ENCODE results near the gene ABCB10.
"Not testable (repeated sequence)": the region's sequence is repeated elsewhere in the genome, so short reads cannot be mapped to it uniquely, and the experiment has no call there.

Gene ABCB10

DNA sequence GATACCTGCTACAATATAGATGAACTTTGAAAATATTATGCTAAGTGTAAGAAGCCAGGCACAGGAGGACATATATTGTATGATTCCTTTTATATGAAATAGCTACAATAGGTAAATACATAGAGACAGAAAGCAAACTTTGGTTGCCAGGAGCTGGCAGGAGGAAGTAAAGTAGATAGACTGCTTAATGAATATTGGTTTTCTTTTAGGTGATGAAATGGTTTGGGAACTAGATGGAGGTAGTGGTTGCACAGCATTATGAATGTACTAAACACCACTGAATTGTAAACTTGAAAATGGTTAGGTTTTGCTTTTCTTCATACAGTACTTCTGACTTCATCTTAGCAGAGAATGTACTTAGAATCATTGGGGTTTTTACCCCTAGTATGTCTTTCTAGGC lies 21.5 kb downstream of the ABCB10 start:
- no peak for DNase-seq (ENCODE audit: low spot score)

DNA sequence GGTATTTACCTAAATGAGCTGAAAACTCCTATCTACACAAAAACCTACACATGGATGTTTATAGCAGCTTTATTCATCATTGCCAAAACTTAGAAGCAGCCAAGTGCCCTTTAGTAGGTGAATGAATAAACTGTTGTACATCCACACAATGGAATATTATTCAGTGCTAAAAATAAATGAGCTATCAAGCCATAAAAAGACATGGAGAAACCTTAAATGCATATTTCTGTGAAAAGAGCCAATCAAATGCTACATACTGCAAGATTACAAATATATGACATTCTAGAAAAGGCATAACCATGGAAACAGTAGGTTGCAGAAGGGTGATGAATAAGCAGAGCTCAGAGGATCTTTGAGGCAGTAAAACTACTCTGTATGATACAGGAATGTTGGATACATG lies 23.3 kb downstream of the ABCB10 start:
- no peak for DNase-seq (ENCODE audit: low spot score)

DNA sequence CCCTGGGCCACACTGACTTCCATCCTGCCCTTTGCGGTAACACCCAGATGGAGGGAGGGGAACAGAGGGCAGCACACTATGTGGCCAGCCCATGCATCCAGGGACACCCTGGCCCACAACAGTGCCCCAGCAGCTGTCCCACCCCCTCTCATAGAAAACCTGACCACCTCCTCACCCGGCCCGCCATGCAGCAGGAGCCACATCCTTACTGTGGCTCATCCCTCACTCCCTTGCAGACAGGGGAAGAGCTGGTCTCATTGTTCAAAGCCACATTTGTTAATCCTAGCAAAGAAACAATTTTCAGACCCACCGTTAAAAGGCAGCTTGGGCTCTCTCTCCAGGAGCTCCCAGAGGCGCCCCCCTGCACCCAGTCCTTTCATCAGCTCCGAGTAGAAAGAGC lies 27.2 kb downstream of the ABCB10 start:
- DNase-seq (ENCODE audit: low spot score): no peak

DNA sequence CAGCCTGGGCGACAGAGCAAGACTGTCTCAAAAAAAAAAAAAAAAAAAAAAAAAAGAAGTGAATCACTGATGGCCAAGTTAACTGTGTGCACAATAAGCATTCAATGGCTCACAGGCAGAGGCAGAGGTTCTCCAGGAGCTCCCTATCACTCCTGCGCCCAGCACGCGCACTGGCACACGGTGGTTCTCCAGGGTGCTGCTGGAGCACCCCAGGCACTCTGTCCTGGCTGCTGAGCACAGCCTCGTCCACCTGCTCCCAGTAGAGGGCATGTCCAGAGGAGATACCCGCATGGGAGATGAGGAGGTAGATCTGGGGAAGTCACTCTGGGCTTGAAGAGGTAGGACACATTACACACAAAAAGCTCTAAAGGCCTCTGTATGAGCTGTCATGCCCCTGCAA lies 28.9 kb downstream of the ABCB10 start:
- DNase-seq (ENCODE audit: low spot score): no peak

DNA sequence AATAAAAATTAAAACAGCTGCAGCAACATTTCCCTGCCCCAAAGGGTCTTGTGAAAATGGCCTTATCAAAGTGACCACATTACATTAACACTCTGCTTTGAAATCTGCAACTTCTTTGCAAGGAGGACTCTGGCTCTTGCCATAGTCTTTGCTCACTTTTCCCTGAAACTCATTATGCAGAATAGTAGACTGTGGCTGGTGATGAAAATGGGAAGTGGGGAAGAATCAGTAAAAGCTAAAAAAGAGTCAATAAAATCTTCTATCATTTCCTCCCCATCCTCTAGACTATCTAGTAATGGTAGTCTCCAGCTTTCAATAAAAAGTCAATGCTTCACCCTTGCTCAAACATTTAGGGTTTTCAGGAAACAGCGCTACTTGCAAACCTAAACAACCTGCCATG lies 31.8 kb downstream of the ABCB10 start:
- DNase-seq (ENCODE audit: low spot score): no peak

DNA sequence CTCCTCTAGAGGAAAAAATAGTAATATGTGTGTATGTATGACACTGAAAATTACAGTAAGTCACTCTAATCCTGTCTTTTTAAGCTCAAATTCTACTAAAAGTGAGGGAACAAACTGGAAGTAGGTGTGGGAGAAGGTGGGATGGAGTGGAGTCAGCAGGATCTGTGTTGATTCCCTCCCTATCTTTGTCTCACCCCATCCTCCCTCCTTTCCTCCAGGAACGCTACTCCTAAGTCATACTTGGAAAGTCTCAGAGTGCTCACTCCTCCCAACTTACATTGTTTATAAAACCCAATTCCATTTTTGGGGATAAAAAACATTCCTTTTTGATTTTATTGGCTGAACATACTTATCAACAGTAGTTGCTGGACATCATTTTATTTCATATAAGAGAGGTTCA lies 35.5 kb downstream of the ABCB10 start:
- DNase-seq (ENCODE audit: low spot score): no peak

DNA sequence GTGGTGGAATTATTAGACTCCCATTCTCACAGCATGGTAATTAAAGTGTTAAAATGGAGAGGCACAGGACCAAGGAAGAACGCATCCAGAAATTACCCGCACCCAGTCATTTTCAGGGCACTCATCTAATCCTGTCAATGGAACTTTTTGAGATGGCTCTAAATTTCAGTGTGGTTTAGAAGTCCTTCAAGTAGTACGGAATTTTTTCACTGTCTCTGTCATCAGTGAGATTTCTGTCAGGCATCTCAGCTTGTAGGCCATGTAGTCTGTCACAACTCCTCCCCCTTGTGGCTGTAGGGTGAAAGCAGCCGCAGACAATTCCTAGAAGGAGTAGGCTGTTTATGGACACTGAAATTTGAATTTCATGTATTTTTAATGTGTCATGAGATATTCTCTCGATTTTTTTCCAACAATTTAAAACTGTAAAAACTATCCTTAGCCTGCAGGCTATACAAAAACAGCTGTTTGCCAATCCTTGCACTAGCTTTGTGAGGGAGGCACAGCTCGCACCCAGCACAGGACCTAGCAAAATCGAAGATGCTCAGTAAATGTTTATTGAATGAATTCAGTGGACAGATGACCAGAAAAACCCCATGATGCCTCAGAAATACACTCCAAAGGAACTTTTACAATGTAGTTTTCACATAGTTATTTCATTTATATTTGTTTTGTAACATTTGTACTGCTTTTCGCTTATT lies 43.8 kb downstream of the ABCB10 start:
- DNase-seq (ENCODE audit: low spot score): peak; percentile 82

DNA sequence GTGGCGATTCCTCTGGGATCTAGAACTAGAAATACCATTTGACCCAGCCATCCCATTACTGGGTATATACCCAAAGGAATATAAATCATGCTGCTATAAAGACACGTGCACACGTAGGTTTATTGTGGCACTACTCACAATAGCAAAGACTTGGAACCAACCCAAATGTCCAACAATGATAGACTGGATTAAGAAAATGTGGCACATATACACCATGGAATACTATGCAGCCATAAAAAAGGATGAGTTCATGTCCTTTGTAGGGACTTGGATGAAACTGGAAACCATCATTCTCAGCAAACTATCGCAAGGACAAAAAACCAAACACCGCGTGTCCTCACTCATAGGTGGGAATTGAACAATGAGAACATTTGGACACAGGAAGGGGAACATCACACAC lies 46.9 kb downstream of the ABCB10 start:
- DNase-seq (ENCODE audit: low spot score): not testable (repeated sequence)

DNA sequence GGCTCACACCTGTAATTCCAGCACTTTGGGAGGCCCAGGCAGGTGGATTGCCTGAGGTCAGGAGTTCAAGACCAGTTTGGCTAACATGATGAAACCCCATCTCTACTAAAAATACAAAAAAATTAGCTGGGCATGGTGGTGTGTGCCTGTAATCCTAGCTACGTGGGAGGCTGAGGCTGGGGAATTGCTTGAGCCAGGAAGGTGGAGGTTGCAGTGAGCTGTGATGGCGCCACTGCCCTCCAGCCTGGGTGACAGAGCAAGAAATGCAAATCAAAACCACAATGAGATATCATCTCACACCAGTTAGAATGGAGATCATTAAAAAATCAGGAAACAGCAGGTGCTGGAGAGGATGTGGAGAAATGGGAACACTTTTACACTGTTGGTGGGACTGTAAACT lies 47.3 kb downstream of the ABCB10 start:
- not testable (repeated sequence) for DNase-seq (ENCODE audit: low spot score)

DNA sequence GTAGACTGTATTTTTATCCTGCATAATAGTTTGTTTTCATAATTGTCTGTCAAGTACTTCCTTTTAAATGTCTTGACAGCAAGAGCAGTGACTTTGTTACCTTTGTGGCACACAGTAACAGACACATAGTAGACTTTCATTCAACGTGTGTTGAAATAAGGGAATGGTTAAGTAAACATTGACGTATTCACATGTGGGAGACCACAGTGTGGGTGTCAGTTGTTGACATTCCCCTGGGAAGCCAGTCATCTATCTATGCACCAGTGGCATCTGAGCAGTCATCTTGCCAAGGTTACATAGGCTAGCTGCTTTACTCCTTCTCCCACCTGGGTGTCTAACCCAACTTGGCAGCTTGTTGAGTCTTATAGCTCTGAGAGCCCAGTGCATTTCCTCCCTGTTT lies 48.9 kb downstream of the ABCB10 start:
- no peak for DNase-seq (ENCODE audit: low spot score)

DNA sequence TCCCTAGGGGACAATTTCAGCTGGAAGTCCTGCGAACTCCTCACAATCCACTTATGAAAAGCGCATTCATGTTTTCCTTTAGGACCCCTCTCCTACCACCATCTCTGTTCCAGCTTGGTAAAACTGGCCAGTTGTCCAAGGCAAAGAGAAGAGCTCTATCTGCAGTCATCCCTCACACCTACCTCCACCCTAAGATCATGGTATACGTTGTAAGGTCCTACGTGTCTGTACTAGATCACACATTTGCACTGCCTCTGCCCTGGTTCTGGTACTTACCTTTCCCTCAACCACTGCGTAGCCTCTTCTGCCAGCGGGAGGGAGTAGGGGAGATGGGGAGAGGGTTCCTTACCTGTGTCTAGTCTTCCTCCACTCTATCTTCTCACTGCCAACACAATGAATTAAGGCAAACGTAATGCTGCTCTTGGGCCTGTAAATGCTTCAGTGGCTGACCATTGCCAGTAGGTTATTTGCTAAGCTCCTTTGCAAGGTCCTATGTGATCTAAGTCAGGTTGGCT lies 49.6 kb downstream of the ABCB10 start:
- DNase-seq (ENCODE audit: low spot score): no peak

DNA sequence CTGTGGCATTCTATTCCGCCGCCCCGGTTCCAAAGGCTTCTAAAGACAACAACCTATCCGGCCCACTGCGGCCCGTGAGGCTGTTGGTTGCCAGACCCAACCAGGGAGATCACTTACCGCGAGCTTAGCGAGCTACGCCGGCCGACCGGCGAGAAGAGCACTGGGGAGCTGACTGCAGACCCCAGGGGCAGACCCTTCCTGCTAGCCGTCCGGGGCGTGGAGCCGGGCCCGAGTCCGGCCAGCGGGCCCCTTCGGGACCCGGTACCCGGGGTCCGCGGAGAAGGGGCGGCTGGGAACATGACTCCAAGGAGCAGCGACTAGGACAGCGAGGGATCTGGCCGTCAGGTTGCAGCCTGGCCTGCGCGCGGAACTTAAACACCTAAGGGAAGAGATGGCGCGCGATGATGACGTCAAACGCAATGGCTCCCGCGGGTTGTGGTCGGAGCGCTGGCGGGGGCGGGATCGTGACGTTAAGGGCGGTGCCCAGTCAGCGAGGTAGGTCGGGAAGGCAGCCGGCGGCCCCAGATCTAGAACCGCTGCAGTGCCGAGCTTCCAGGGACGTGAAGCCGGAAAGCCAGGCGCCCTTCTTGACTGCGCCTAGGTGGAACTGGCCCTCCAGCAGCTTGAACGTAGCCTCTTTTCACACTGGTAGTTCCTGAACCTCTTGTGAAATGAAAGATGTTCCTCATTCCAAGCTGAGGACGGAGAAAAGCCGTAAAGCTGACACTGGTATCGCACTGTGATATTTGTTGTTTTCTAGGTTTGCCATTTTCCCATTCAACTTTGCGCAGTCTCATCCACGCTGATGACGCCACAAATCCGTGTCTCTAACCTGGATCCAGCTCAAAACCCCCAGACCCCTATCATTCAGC lies 50.3 kb downstream of the ABCB10 start, which contains the start of gene NUP133:
Gene NUP133 (minus strand): TSS at position 391 of the 872 bp plus-strand sequence. CDS start 92 bp downstream, at position 299.
- DNase-seq (ENCODE audit: low spot score): peak; percentile 99

DNA sequence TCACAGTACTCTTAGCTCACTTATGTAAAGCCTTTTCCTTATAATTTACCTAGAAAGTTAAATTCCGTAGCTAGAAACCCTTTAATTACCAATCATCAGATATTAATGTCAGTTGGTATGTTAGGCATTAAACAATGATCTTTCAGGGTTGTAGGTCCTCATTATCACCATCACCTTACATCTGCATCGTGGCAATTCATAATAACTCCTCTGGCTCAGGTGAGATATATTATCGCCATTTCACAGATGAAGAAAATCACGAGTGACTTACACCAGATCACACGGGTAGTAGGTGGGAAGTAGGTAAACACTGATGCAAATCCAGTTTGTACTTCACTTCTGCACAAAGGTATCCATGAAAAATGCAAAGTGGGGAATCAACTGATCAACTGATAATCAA lies 51.0 kb downstream of the ABCB10 start:
- DNase-seq (ENCODE audit: low spot score): no peak

DNA sequence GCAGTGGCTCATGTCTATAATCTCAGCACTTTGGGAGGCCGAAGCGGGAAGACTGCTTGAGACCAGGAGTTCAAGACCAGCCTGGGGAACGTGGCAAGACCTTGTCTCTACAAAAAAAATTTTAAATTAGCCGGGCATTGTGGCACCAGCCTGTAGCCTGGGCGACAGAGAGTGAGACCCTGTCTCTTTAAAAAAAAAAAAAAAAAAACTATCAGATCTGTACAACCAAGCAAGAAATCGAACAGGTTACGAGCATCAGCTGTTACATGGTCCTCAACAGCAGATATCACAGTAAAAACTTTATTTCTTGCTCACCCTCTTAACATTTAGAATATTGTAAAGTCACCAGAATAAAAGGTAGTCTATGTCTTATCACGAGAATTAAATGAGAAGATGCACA lies 51.9 kb downstream of the ABCB10 start:
- no peak for DNase-seq (ENCODE audit: low spot score)

DNA sequence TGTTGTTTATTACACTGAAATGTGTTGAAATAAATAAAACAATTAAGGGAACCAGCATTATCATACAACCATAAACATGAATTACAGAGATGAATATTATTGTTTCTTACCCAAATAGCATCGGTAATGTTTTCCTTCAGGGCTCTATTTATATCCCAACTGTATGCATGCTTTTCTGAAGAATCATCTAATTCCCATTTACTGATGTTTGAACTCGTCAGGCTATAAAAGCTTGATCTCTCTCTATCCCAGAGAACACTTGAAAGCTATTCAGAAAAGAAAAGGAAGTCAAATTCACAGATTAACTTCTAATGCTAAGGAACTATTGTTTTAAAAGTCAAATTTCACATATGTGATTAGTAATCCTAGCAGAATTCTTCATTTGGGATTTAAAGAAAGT lies 62.7 kb downstream of the ABCB10 start:
- no peak for DNase-seq (ENCODE audit: low spot score)

DNA sequence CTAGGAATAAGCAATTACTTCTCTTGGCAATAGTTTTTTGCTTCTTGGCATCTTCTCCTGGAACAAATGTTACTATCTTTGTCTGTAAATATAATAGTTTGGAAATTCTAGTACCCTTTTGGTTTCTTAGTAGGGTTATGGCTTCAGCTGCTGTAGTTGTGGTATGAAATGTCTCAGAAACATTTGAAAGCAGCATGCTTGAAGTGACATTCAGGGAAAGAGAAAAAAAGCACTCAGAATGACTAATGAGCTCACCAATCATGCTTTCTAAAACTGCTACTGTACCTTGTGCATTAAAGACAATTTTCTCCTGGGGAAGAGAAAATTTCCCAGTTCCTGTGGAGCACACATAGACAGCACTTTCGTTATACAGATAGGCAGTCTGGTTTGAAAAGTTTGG lies 71.3 kb downstream of the ABCB10 start:
- DNase-seq (ENCODE audit: low spot score): no peak

DNA sequence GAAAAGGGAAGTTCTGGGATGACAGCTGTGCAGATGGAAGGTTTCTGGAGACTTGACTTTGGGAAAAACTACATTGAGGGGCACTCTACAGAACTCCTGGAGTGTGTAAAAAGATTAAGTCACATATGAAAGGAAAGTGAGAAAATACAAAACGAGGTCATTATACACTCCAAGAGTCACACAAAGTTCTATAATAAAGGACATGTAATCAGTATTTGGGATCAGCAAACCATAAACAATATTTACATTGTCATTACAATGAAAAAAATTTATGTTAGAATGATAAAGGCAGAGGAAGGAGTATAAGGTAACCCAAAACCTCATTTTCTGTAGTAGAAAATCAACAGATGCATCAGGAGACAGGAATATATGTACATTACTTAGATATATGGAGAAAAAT lies 73.2 kb downstream of the ABCB10 start:
- no peak for DNase-seq (ENCODE audit: low spot score)

DNA sequence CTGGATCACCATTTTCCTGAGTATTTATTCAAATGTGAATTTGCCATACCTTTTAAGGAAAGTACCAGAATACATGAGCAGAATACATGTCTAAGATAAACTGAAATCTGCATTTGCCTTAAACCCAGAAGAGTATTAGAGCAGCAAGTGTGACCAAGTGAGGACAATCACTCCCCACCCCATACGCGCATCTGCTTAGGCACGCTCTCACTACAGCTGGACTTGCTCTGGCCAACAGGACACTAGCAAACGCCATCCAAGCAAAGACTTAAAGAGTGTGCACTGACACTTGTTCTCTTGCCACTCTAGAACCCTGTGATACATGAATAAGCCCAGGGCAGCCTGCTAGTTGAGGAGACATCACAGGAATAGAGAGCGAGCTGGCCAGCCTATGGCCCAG lies 76.0 kb downstream of the ABCB10 start:
- no peak for DNase-seq (ENCODE audit: low spot score)

DNA sequence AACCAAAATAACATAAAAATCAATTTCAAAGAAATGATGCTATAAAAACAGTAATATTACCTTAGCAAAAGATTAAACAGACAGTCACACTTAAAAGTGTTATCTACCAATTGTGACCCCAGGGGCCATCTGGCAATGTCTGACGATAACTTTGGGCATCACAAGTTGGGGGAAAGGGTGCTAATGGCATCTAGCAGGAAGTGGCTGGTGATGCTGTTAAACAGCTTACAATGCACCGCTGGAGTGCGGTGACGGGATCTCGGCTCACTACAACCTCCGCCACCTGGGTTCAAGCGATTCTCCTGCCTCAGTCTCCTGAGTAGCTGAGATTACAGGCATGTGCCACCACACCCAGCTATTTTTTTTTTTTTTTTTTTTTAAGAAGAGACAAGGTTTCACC lies 78.0 kb downstream of the ABCB10 start:
- DNase-seq (ENCODE audit: low spot score): no peak

DNA sequence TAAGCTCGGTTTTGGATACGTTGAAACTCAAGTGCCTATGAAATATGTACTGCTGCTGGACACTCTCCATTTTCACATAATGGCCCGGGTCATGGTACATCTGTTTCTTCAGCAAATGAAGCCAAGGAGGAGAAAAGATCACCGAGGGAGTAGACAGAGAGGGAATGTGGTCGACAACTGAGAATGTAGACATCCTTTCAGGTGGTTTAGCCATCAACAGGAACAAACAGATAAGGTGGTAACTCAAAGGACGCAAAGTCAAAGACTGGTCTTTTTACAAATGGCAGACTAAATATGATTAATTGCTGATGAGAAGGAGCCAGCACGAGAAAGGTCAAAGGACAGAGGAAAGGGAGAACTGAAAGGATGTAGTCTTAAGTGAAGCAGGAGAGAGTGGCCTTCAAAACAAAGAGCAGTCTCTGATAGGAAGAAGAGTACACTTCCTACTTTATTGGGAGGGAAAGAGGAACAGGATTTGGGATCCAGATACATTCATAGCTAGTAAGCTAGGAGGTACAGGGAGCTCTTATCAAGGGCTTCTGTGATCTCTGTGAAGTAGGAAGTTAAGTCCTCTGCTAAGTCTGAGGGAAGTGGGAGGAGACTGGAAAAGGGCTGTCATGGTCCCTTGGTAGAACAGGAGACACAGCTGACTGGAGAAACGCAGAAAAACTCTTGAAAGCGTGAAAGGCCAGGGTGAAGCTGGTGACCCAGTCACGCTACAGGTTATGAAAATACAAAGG lies 78.7 kb downstream of the ABCB10 start:
- DNase-seq (ENCODE audit: low spot score): no peak

DNA sequence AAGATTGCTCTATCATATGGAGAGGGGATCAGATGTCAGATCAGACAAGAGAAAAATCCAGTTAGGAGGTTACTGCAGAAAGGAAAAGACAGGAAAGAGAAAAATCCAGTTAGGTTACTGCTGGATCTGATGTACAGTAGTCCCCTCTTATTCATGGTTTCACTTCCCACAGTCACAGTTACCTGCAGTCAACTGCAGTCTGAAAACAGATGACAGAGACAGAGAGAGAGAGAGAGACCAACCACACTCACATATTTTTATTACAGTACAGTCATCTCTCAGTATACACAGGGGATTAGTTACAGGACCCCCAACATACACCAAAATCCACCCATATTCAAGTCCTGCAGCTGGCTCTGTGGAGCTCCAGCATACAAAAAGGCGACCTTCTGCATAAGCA lies 79.7 kb downstream of the ABCB10 start:
- no peak for DNase-seq (ENCODE audit: low spot score)

DNA sequence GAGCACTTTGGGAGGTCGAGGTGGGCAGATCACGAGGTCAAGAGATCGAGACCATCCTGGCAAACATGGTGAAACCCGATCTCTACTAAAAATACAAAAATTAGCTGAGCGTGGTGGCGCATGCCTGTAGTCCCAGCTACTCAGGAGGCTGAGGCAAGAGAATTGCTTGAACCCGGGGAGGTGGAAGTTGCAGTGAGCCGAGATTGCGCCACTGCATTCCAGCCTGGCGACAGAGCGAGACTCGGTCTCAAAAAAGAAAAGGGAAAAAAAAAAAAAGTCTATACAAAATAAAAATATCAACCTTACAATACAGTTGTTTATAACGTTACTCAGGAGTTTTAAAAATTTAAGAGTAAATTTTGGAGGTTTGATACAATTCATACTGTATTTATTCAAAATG lies 82.6 kb downstream of the ABCB10 start:
- not testable (repeated sequence) for DNase-seq (ENCODE audit: low spot score)

DNA sequence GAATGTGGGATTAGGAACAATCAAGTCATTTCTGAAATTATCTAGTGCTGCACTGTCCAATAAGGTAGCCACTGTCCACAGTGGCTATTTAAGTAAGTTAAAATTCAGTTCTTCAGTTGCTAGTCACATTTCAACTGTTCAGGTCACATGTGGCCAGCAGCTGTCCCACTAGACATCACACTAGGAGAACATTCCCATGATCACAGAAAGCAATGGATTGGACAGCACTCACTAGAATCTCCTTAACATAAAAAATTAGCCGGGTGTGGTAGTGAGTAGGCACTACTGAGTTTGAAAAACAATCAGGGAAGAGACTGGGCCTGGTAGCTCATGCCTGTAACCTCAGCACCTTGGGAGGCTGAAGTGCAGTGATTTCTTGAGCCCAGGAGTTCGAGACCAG lies 84.0 kb downstream of the ABCB10 start:
- DNase-seq (ENCODE audit: low spot score): no peak
